ENCODE data around the gene TIPARP. TPM values are rescaled to one million over a fixed set of nuclear protein-coding genes. Genes with fewer than 3 reads are reported as not detected.

TIPARP gene
- total and polyA plus RNA-seq, 2 of the 13 experiments (the other 11 are each of a cell fraction or from before 2014, with no cell fraction given) = 7.3 to 19.7 TPM

DNA sequence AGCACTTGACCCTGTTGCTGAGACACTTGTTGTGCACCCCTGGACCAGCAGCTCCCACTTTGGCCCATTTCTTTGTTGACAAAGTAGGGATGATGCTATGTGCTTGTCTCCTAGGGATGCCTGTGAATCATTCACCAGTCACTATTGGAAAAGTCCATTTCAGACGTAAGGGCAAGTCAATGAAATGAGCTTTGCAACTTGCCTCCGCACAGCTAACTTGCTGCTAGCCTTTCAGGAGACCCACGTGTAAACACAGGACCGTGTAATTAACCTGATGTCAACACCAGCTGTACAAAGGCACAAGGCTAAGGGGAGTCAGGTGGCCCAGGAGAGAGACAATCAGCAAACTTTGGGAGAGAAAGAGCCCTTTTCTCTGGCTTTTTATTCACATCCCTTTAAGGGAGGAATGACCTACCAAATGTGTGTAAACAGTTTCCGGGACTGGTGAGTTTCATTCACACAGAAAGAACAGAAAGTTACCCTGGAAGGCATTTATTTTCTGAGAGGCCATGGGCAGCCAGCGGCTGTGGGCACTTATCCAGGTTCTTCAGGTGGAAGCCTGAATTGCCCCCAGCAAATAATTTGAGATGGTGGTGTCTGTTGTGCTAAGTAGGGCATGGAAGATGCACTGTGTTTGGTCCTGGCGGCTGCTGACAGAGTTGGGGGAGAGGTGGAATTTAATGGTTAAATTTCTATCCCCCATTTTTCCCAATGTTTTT lies 54.0 kb downstream of the TIPARP start (continued):
- TF ChIP-seq ZKSCAN5 (CRISPR knock-in tag; IDR thresholded peaks at IDR 0.05) (no peak), NR3C1 (CRISPR knock-in tag; IDR thresholded peaks at IDR 0.05) (no peak), MTA3 (CRISPR knock-in tag; IDR thresholded peaks at IDR 0.05) (no peak), KLF11 (CRISPR knock-in tag; IDR thresholded peaks at IDR 0.05) (no peak), HDAC1 (CRISPR knock-in tag; IDR thresholded peaks at IDR 0.05) (peak; percentile 96), CHCHD3 (CRISPR knock-in tag; IDR thresholded peaks at IDR 0.05) (no peak), ZNF766 (CRISPR knock-in tag; IDR thresholded peaks at IDR 0.05; ENCODE audit: borderline replicate concordance) (peak; percentile 76; the same call in 1 of the 2 replicates), GTF3A (CRISPR knock-in tag; conservative IDR thresholded peaks at IDR 0.05) (no peak), AHR (CRISPR knock-in tag; IDR thresholded peaks at IDR 0.05) (no peak), MLLT10 (CRISPR knock-in tag; IDR thresholded peaks at IDR 0.05) (no peak), SNAI1 (CRISPR knock-in tag; IDR thresholded peaks at IDR 0.05; ENCODE audit: borderline replicate concordance) (no peak), ZNF570 (CRISPR knock-in tag; IDR thresholded peaks at IDR 0.05; ENCODE audit: borderline replicate concordance) (no peak), ZNF780A (CRISPR knock-in tag; IDR thresholded peaks at IDR 0.05) (no peak), HOXA9 (CRISPR knock-in tag; IDR thresholded peaks at IDR 0.05; ENCODE audit: borderline replicate concordance) (no peak), XBP1 (CRISPR knock-in tag; IDR thresholded peaks at IDR 0.05) (no peak), ZNF598 (CRISPR knock-in tag; IDR thresholded peaks at IDR 0.05; ENCODE audit: borderline replicate concordance) (no peak), CAMTA2 (CRISPR knock-in tag; IDR thresholded peaks at IDR 0.05; ENCODE audit: borderline replicate concordance) (no peak), MAFG (CRISPR knock-in tag; IDR thresholded peaks at IDR 0.05) (no peak), FLYWCH1 (CRISPR knock-in tag; IDR thresholded peaks at IDR 0.05) (no peak), MAFK (conservative IDR thresholded peaks at IDR 0.05 in 1 of 2, IDR thresholded peaks at IDR 0.05 in 1 of 2; ENCODE audit: low read length in 2 of 2) (no peak)
- TF ChIP-seq, protein P1, sequence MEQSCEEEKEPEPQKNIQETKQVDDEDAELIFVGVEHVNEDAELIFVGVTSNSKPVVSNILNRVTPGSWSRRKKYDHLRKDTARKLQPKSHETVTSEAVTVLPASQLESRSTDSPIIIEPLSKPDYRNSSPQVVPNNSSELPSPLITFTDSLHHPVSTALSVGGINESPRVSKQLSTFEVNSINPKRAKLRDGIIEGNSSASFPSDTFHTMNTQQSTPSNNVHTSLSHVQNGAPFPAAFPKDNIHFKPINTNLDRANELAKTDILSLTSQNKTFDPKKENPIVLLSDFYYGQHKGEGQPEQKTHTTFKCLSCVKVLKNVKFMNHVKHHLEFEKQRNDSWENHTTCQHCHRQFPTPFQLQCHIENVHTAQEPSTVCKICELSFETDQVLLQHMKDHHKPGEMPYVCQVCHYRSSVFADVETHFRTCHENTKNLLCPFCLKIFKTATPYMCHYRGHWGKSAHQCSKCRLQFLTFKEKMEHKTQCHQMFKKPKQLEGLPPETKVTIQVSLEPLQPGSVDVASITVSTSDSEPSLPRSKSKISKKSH (CRISPR knock-in tag; IDR thresholded peaks at IDR 0.05; ENCODE audit: borderline replicate concordance) = no peak
- TF ChIP-seq, protein P2, sequence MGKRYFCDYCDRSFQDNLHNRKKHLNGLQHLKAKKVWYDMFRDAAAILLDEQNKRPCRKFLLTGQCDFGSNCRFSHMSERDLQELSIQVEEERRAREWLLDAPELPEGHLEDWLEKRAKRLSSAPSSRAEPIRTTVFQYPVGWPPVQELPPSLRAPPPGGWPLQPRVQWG (CRISPR knock-in tag; IDR thresholded peaks at IDR 0.05; ENCODE audit: borderline replicate concordance, low read depth) = no peak
- TF ChIP-seq, protein P3, sequence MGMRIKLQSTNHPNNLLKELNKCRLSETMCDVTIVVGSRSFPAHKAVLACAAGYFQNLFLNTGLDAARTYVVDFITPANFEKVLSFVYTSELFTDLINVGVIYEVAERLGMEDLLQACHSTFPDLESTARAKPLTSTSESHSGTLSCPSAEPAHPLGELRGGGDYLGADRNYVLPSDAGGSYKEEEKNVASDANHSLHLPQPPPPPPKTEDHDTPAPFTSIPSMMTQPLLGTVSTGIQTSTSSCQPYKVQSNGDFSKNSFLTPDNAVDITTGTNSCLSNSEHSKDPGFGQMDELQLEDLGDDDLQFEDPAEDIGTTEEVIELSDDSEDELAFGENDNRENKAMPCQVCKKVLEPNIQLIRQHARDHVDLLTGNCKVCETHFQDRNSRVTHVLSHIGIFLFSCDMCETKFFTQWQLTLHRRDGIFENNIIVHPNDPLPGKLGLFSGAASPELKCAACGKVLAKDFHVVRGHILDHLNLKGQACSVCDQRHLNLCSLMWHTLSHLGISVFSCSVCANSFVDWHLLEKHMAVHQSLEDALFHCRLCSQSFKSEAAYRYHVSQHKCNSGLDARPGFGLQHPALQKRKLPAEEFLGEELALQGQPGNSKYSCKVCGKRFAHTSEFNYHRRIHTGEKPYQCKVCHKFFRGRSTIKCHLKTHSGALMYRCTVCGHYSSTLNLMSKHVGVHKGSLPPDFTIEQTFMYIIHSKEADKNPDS (CRISPR knock-in tag; IDR thresholded peaks at IDR 0.05) = no peak
- TF ChIP-seq, protein P4, sequence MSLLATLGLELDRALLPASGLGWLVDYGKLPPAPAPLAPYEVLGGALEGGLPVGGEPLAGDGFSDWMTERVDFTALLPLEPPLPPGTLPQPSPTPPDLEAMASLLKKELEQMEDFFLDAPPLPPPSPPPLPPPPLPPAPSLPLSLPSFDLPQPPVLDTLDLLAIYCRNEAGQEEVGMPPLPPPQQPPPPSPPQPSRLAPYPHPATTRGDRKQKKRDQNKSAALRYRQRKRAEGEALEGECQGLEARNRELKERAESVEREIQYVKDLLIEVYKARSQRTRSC (CRISPR knock-in tag; IDR thresholded peaks at IDR 0.05; ENCODE audit: low read depth) = no peak
- TF ChIP-seq, protein P5, sequence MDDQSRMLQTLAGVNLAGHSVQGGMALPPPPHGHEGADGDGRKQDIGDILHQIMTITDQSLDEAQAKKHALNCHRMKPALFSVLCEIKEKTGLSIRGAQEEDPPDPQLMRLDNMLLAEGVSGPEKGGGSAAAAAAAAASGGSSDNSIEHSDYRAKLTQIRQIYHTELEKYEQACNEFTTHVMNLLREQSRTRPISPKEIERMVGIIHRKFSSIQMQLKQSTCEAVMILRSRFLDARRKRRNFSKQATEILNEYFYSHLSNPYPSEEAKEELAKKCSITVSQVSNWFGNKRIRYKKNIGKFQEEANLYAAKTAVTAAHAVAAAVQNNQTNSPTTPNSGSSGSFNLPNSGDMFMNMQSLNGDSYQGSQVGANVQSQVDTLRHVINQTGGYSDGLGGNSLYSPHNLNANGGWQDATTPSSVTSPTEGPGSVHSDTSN (CRISPR knock-in tag; IDR thresholded peaks at IDR 0.05; ENCODE audit: borderline replicate concordance) = no peak
